ENCODE data around the gene SUCO. TPM values are rescaled to one million over a fixed set of nuclear protein-coding genes. Genes with fewer than 3 reads are reported as not detected.

The SUCO gene
- total and polyA plus RNA-seq, 2 experiments from 2014 or later, result 39.1 to 113 TPM

DNA sequence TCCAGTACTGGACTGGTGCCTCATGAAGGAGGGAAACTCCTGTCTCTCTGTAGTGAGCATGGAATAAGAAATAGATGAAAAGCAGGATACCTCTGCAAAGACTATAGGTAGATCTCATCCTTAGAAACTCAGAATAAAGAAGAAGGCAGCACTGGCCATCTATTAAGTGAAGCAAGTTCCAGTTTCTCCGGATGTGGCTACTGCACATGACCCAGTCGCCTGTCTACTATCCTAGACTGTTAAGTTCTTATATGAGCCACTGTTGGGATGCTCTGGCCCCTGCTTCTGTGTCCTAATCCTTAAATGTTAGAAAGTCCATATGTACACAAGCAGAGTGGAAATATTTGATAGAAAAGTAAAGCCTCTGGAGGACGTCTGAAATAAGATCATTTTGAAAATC, 128.2 kb downstream of the SUCO start:
- no peak overlapping the region for H3K4me3 ChIP-seq
- no peaks in the 10 kb centered on the region for H3K9me2 ChIP-seq (replicated peaks; ENCODE audit: insufficient read depth)
- no peaks in the 10 kb centered on the region for H4K20me1 ChIP-seq (ENCODE audit: insufficient read depth, poor library complexity, severe bottlenecking)
- no peaks in the 10 kb centered on the region for H3K36me3 ChIP-seq (replicated peaks; ENCODE audit: insufficient read depth, low read depth)
- TF ChIP-seq EZH2phosphoT487 (IDR thresholded peaks at IDR 0.05; ENCODE audit: low read depth, severe bottlenecking, unreplicated experiment) (no peak), EZH2 (IDR thresholded peaks at IDR 0.05; ENCODE audit: borderline replicate concordance) (no peak)
- TF ChIP-seq, protein P1, sequence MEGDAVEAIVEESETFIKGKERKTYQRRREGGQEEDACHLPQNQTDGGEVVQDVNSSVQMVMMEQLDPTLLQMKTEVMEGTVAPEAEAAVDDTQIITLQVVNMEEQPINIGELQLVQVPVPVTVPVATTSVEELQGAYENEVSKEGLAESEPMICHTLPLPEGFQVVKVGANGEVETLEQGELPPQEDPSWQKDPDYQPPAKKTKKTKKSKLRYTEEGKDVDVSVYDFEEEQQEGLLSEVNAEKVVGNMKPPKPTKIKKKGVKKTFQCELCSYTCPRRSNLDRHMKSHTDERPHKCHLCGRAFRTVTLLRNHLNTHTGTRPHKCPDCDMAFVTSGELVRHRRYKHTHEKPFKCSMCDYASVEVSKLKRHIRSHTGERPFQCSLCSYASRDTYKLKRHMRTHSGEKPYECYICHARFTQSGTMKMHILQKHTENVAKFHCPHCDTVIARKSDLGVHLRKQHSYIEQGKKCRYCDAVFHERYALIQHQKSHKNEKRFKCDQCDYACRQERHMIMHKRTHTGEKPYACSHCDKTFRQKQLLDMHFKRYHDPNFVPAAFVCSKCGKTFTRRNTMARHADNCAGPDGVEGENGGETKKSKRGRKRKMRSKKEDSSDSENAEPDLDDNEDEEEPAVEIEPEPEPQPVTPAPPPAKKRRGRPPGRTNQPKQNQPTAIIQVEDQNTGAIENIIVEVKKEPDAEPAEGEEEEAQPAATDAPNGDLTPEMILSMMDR (IDR thresholded peaks at IDR 0.05; ENCODE audit: poor library complexity), result no peak
- no peak overlapping the region for H3K4me2 ChIP-seq
- no peaks in the 10 kb centered on the region for H3K27me3 ChIP-seq
- H3K9me3 ChIP-seq (ENCODE audit: low read depth), result no peaks in the 10 kb centered on the region
- no peak overlapping the region for H3K27ac ChIP-seq
- no peak for DNase-seq (ENCODE audit: low spot score)
- 72% methylated on average over 3 of the region's 3 CpGs for WGBS (ENCODE audit: low lambda C conversion rate, missing lambda C conversion rate)
- H3K4me1 ChIP-seq (ENCODE audit: insufficient read depth), result no peaks in the 10 kb centered on the region
- no peak overlapping the region for H2AFZ ChIP-seq
- no peaks in the 10 kb centered on the region for H3K79me2 ChIP-seq

Small RNAs within 50 kb of the gene (small RNA-seq; reads per million reads assigned to genes)
- not detected for gene RNU6-693P

Other genes starting within 250 kb of the SUCO start
- gene C1orf105, start 112.5 kb upstream of the SUCO start, total RNA-seq, result 0.23 and 0.76 TPM in 2 replicates
- gene C1orf105, start 112.5 kb upstream of the SUCO start, polyA plus RNA-seq, result 0.21 and 2.2 TPM in 2 replicates
- 38.6 and 42.0 TPM in 2 replicates for gene PIGC, start 89.1 kb upstream of the SUCO start, total RNA-seq
- gene PIGC, start 89.1 kb upstream of the SUCO start, polyA plus RNA-seq, result 43.3 and 47.0 TPM in 2 replicates
- gene FASLG, start 126.0 kb downstream of the SUCO start, total RNA-seq, result not detected in 2 replicates
- gene FASLG, start 126.0 kb downstream of the SUCO start, polyA plus RNA-seq, result not detected in 2 replicates